Spleen (tissue), 11 donors: ENCODE measurements around the gene ZFP91. TPM values are rescaled to one million over a fixed set of nuclear protein-coding genes. Genes with fewer than 3 reads are reported as not detected.

Experiments
- DNase-seq: peaks from one replicate; pipeline ENCODE4 v3.0.0-alpha.2; 2020
- H3K27ac ChIP-seq, 8 donors: fragments of 200-600 bp; sonication (generic) in 7 of 8; 1 replicate in 4 of 8; 2 replicates in 4 of 8; pipeline versions ENCODE4 v1.5.0 to v1.8.0; 2016 to 2021; ENCODE audit warnings: inconsistent platforms in 4 of 8, mild to moderate bottlenecking in 4 of 8, moderate library complexity in 1 of 8
- H3K27me3 ChIP-seq, 7 donors: fragments of 200-600 bp; sonication (generic) in 6 of 7; replicated peaks in 1 of 7; 1 replicate in 4 of 7; 2 replicates in 3 of 7; pipeline versions ENCODE4 v1.5.0 to v1.8.0; 2016 to 2021; ENCODE audit warnings: inconsistent platforms in 3 of 7, mild to moderate bottlenecking in 1 of 7
- H3K36me3 ChIP-seq, 6 donors: fragments of 200-600 bp; sonication (generic) in 5 of 6; 1 replicate in 4 of 6; 2 replicates in 2 of 6; pipeline versions ENCODE4 v1.5.0 to v1.8.0; 2016 to 2021; ENCODE audit warnings: inconsistent platforms in 2 of 6
- H3K4me1 ChIP-seq, 6 donors: fragments of 200-600 bp; sonication (generic) in 5 of 6; 1 replicate in 3 of 6; 2 replicates in 3 of 6; pipeline versions ENCODE4 v1.5.0 to v1.8.0; 2016 to 2021; ENCODE audit warnings: inconsistent platforms in 3 of 6
- H3K4me3 ChIP-seq, 8 donors: fragments of 200-600 bp; sonication (generic) in 7 of 8; 1 replicate in 4 of 8; 2 replicates in 4 of 8; pipeline versions ENCODE4 v1.5.0 to v1.8.0; 2016 to 2021; ENCODE audit warnings: inconsistent platforms in 4 of 8, mild to moderate bottlenecking in 4 of 8, moderate library complexity in 2 of 8
- H3K9me3 ChIP-seq, 8 donors: fragments of 200-600 bp; sonication (generic) in 7 of 8; 1 replicate in 4 of 8; 2 replicates in 4 of 8; pipeline versions ENCODE4 v1.5.0 to v1.8.0; 2016 to 2021; ENCODE audit warnings: inconsistent platforms in 4 of 8
- CTCF ChIP-seq, 11 experiments: fragments of 200-600 bp in 7 of 11; fragments of 450-650 bp in 4 of 11; sonication (generic) in 4 of 11; IDR thresholded peaks in 8 of 11; conservative IDR thresholded peaks in 3 of 11; 1 replicate in 7 of 11; 2 replicates in 4 of 11; pipeline versions ENCODE4 v1.4.0 to v1.8.0; 2016 to 2021; ENCODE audit warnings: antibody characterized with exemption in 11 of 11, inconsistent platforms in 4 of 11, mild to moderate bottlenecking in 1 of 11
- POLR2A ChIP-seq, 3 donors: fragments of 450-650 bp; IDR thresholded peaks; one replicate each; pipeline ENCODE4 v1.5.1; 2017; ENCODE audit warnings: antibody characterized with exemption in 3 of 3, mild to moderate bottlenecking in 1 of 3
- POLR2AphosphoS5 ChIP-seq, 3 donors: sonication (generic); formaldehyde crosslinking; IDR thresholded peaks; one replicate each; pipeline ENCODE4 v1.5.1; 2017; ENCODE audit warnings: antibody characterized with exemption in 3 of 3
- WGBS, 5 donors: extraction: QIAGEN DNeasy Blood & Tissue Kit in 3 of 5; methylation state at CpG; one replicate each; pipeline versions ENCODE4 v1.1.5 to v1.1.7; 2013 to 2018; 5-methylcytosine and 5-hydroxymethylcytosine counted together
- intact Hi-C: fragments of 100-400 bp; cut with DNase I; formaldehyde crosslinking; loops from one replicate; pipeline ENCODE4 v1.15.0; 2023; ENCODE audit warnings: low total_unique reads
- polyA plus RNA-seq, 3 donors: library from polyadenylated mRNA; stranded (reverse); fragments of 200-250 nt; gene quantifications; one replicate each; pipeline ENCODE4 v1.2.1, GENCODE V29; 2013
- total RNA-seq, 7 donors: library from RNA; depleted of rRNA in 3 of 7; stranded (reverse); fragments of >200 nt in 3 of 7; fragmentation: NEBNext Ultra II Directional in 4 of 7; extraction: Animal tissue kit (Norgen Biotek cat#: 25700) in 4 of 7; gene quantifications; one replicate each; pipeline versions ENCODE4 v1.1.0 to v1.2.1, GENCODE V29; 2016 to 2021
- donor health status: healthy with polysubstance abuse.
- donor health status: DM: no; HTN: no; CAD: no; lungs with moderate emphysema.
- donor health status: DM: no; HTN: no; CAD: no.
- donor health status: Bipolar disorder and iron deficiency.
- donor health status: healthy.
- donor health status: DM: no; HTN: no; CAD: no.
- donor health status: DM: yes; HTN: yes; CAD: no.

The ZFP91 gene
- total and polyA plus RNA-seq, 10 donors = 10.1 to 53.4 (median 45.5) TPM

DNA sequence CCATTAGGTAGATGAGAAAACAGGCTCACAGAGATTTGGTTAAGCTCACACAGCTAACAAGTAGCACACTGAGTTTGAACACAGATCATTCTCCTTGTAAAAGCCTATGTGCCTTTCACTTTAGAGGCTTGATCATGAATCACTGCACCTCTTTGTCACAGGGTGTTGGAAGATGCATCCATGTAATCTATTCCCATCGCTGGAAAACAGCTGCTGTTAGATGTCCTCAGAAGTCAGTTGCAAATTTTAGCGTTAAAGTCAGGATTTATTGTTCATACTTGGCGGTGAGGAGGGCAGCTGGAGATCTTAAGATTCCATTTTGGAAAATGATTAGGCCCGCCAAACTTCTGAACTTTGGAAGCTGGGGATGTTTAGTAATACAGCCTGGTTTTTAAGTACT, 46.2 kb downstream of the ZFP91 start:
- Histone ChIP-seq H3K4me3 (no peak overlapping the region), H3K27me3 (no peaks in the 10 kb centered on the region), H3K36me3 (peaks cover 0 to 75% (median 41%) of the 10 kb centered on the region in 6 donors), H3K4me1 (peaks cover 0 to 11% (median 0%) of the 10 kb centered on the region in 6 donors), H3K27ac (no peak overlapping the region), H3K9me3 (no peaks in the 10 kb centered on the region)
- 95 to 99% (median 98%) methylated on average over 4 of the region's 4 CpGs for WGBS, 5 donors
- TF ChIP-seq POLR2A (IDR thresholded peaks at IDR 0.05) (no peak), CTCF (IDR thresholded peaks at IDR 0.05 in 8 of 11, conservative IDR thresholded peaks at IDR 0.05 in 3 of 11) (no peak), POLR2AphosphoS5 (IDR thresholded peaks at IDR 0.05) (no peak)
- no peak for DNase-seq
- intact Hi-C loops = no loop called here

- Histone ChIP-seq H3K9me3 (no peaks in the 10 kb centered on the region), H3K36me3 (peaks cover 0 to 66% (median 36%) of the 10 kb centered on the region in 6 donors), H3K4me3 (no peak overlapping the region), H3K27ac (no peak overlapping the region), H3K27me3 (no peaks in the 10 kb centered on the region), H3K4me1 (peaks cover 0 to 11% (median 0%) of the 10 kb centered on the region in 6 donors)
- no peak for DNase-seq
- 93 to 95% (median 94%) methylated on average over 4 of the region's 4 CpGs for WGBS, 5 donors
- intact Hi-C loops = no loop called here
- TF ChIP-seq CTCF (IDR thresholded peaks at IDR 0.05 in 8 of 11, conservative IDR thresholded peaks at IDR 0.05 in 3 of 11) = no peak
- TF ChIP-seq POLR2AphosphoS5 (IDR thresholded peaks at IDR 0.05) = no peak
- TF ChIP-seq POLR2A (IDR thresholded peaks at IDR 0.05) = no peak
Measured at GRCh38 chr11:58625826-58626460, 47.1 kb downstream of the ZFP91 start.

DNA sequence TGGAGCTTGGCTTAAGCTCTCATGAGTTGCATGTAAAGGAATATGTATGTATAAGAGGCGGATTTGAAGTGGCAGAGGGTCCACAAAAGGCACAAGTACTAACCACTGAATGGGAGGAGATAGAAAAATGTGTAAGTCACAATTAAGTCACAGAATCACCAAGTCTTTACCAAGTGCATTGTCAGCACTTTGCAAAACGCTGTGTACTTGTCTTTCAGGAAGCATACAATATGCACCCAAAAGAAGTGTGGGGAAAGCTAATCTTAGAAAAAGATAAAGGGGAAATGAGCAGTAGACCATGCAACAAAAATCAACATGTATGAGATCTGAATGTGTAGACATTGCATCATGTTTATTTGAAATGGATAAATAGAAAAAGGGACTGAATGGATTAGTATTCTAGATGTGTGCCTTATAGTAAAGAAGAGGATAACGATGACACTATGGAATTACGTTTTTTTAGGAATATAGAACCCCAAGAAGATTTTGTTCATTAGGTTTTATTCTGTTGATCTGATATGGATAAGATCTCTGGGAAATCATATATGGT, 48.1 kb downstream of the ZFP91 start:
- Histone ChIP-seq H3K4me1 (peaks cover 0 to 11% (median 0%) of the 10 kb centered on the region in 6 donors), H3K4me3 (no peak overlapping the region), H3K27ac (no peak overlapping the region), H3K27me3 (no peaks in the 10 kb centered on the region), H3K36me3 (peaks cover 0 to 56% (median 29%) of the 10 kb centered on the region in 6 donors), H3K9me3 (no peaks in the 10 kb centered on the region)
- DNase-seq = no peak
- TF ChIP-seq POLR2AphosphoS5 (IDR thresholded peaks at IDR 0.05) (no peak), CTCF (IDR thresholded peaks at IDR 0.05 in 8 of 11, conservative IDR thresholded peaks at IDR 0.05 in 3 of 11) (no peak), POLR2A (IDR thresholded peaks at IDR 0.05) (no peak)
- 72 to 76% (median 74%) methylated on average over 4 of the region's 4 CpGs for WGBS, 5 donors
- intact Hi-C loops = no loop called here

GRCh38 chr11:58628446-58628845, 49.6 kb downstream of the ZFP91 start:
- no peaks in the 10 kb centered on the region for H3K9me3 ChIP-seq
- TF ChIP-seq CTCF (IDR thresholded peaks at IDR 0.05 in 8 of 11, conservative IDR thresholded peaks at IDR 0.05 in 3 of 11) = no peak
- no peak for TF ChIP-seq POLR2A (IDR thresholded peaks at IDR 0.05)
- TF ChIP-seq POLR2AphosphoS5 (IDR thresholded peaks at IDR 0.05) = no peak
- no peak overlapping the region for H3K27ac ChIP-seq
- H3K4me3 ChIP-seq = no peak overlapping the region
- DNase-seq = no peak
- intact Hi-C loops = no loop called here
- no peaks in the 10 kb centered on the region for H3K27me3 ChIP-seq
- H3K4me1 ChIP-seq = peaks cover 0 to 11% (median 0%) of the 10 kb centered on the region in 6 donors
- H3K36me3 ChIP-seq = peaks cover 0 to 41% (median 19%) of the 10 kb centered on the region in 6 donors
- 91 to 97% (median 94%) methylated on average over 3 of the region's 3 CpGs for WGBS, 5 donors
